Gastrocnemius medialis (tissue), 4 donors: ENCODE measurements around the gene SRPK3.

Experiments used
- CTCF ChIP-seq, 5 experiments: fragments of 450-650 bp in 3 of 5; fragments of 200-600 bp in 2 of 5; sonication (generic) in 2 of 5; IDR thresholded peaks in 4 of 5; conservative IDR thresholded peaks in 1 of 5; 1 replicate in 4 of 5; 2 replicates in 1 of 5; pipeline ENCODE4 v1.5.1; 2016 to 2019; ENCODE audit warnings: antibody characterized with exemption in 5 of 5, mild to moderate bottlenecking in 3 of 5, moderate library complexity in 3 of 5
- POLR2A ChIP-seq, 2 donors: fragments of 450-650 bp; IDR thresholded peaks; one replicate each; pipeline ENCODE4 v1.6.1; 2017; ENCODE audit warnings: antibody characterized with exemption in 2 of 2, mild to moderate bottlenecking in 2 of 2, moderate library complexity in 2 of 2

DNA sequence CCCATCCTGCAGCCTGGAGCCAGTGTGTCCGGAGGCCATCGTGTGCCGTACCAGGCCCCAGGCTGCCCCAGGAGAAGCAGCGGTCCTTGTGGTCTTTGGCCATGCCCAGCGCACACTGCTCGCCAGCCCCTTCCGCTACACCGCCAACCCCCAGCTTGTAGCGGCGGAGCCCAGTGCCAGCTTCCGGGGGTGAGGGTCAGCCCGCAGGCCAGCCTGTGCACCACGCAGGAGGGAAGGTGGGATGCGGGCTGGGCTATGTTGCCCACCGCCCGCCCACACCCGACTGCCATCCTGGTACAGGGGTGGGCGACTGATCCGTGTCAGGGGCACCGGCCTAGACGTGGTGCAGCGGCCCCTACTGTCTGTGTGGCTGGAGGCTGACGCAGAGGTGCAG lies 7.6 kb upstream of the SRPK3 start:
- TF ChIP-seq CTCF (IDR thresholded peaks at IDR 0.05 in 4 of 5, conservative IDR thresholded peaks at IDR 0.05 in 1 of 5) (no peak), POLR2A (IDR thresholded peaks at IDR 0.05) (no peak)
